SHP77 (cell line): ENCODE measurements around the gene KLHL6.
"Not testable (repeated sequence)": the region's sequence is repeated elsewhere in the genome, so short reads cannot be mapped to it uniquely, and the experiment has no call there.

Source experiments
- DNase-seq, 2 experiments: peaks; one replicate each; lab custom pipeline; 2025; lab: John Stamatoyannopoulos, UW

Gene KLHL6

DNA sequence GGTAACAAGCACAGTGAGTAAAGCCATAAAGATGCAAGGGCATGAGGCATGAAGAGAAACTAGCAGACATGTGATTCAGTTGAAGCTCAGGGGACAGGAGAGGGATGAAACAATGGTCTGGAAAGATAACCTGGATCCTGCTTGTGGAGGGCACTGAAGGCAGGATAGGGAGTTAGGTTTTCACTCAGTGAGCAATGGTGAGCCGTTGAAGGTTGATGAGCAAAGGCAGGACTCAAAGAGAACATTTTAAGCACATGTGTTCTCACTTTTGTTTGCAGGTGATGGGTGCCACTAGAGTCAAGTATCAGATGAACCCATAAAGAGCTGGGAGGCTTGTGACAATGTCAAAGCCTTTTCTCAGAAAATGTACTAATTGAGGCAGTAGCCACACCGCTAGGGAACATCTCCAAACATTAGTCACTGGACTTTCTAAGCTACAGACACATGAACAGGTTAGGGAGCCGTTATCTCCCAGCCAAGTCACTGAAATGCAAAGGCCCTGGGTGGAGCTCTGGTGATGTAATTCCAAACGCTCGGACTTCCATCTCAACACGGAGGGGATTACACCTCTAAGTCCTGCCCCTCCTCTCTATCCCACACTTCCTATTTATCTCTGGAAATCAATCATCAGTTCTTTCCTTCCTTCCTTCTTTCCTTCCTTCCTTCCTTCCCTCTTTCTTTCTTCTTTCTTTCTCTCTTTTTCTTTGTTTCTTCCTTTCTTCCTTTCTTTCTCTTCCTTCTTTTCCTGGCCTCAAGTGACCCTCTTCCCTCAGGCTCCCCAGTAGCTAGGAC is 22.7 kb downstream of the KLHL6 start:
- no peak for DNase-seq

- no peak for DNase-seq
Measured at GRCh38 chr3:183529717-183530116, 25.8 kb downstream of the KLHL6 start.

- DNase-seq, result no peak
Measured at GRCh38 chr3:183529185-183529584, 26.3 kb downstream of the KLHL6 start.

DNA sequence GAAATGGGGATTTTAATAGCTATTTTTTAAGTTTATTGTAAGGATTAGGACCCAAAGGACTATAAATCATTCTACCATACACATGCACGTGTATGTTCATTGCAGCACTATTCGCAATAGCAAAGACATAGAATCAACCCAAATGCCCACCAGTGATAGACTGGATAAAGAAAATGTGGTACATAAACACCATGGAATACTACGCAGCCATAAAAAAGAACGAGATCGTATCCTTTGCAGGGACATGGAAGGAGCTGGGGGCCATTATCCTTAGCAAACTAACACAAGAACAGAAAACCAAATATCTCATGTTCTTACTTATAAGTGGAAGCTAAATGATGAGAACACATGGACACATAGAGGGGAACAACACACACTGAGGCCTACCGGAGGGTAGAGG is 26.7 kb downstream of the KLHL6 start:
- not testable (repeated sequence) for DNase-seq

DNA sequence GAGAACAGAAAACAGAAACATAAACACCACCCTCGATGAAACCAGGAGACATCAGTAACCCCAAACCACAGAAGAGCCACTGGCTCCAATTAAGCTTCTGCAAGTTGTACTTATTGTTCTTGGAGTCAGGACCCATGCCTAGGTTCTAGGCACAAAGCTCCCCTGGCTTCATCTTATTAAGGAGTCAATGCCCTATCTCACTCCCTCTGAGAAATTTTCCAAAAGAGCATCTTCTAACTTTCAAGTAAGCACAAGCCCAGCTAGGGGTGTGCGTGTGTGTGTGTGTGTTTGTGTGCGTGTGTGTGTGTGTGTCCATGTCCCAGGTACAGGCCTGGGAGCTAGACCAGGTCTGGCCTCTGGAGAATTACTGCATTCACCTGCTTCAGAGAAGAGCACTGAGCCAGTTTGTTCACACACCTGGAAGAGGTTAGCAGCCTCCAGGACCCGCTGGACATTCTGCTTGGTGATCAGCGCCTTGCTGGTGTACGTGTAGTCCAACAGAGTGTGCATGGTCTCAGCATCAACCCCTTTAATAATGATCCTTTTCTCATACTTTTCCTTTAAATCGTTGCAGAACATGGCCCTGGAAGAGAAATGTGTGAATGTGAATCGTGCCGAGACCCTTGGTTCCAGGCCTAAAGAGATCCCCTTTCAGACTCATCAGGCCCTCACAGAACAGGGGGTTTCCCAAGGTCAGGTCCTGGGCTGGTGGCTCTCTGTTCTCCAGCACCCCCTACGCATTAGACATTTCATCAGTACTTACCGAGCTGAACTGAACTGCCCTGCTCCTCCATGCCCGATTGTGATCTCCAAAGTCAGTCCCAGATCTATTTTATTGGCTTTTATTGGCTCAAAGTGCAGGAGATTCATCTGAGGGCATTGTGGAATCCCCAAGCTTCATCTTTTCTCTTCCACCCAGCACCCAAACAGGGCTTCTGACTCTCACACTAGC is 27.8 kb downstream of the KLHL6 start:
- no peak for DNase-seq

- no peak for DNase-seq
Measured at GRCh38 chr3:183526838-183527427, 28.6 kb downstream of the KLHL6 start.

DNA sequence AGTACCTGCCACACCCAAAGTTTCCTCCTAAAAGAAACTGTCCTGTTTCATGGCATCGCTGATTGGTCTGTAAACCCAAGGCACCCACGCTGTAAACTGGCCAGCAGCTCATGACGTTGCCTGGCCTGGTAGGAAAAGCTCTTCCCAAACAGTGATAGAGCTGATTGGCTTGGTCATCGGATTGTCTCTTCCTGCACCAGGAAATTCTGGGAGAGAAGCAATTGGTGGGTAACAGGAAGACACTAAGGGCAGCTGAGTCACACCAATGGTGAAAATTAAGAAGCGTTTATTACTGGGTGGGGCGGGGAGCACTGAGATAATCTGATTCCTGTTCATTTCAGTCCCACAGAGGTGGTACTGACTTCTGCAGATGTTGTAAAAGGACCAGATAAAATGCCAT is 31.0 kb downstream of the KLHL6 start:
- no peak for DNase-seq

DNA sequence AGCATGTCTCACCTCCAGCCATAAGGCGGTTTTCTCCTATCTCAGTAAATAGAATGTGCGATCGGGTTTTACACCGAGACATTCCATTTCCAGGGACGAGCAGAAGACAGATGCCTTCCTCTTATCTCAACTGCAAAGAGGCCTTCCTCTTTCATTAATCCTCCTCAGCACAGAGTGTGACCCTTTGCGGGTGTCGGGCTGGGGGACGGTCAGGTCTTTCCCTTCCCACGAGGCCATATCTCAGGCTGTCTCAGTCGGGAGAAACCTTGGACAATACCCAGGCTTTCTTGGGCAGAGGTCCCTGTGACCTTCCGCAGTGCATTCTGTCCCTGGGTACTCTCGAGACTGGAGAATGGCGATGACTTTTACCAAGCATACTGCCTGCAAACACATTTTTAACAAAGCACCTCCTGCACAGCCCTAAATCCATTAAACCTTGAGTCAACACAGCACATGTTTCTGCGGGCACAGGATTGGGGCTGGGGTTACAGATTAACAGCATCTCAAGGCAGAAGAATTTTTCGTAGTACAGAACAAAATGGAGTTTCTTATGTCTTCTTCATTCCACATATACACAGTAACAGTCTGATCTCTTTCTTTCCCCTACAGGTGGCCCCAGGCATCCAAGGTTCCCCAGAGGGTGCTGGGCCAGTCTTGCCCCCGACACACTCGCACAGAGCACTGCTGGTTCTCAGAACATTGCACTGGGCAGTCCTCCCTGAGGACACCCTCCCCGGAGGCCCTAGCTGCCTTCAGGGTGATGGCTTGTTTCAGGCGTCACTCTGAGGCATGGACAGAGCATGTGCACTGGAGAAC is 34.6 kb downstream of the KLHL6 start:
- DNase-seq, result not testable (repeated sequence)

DNA sequence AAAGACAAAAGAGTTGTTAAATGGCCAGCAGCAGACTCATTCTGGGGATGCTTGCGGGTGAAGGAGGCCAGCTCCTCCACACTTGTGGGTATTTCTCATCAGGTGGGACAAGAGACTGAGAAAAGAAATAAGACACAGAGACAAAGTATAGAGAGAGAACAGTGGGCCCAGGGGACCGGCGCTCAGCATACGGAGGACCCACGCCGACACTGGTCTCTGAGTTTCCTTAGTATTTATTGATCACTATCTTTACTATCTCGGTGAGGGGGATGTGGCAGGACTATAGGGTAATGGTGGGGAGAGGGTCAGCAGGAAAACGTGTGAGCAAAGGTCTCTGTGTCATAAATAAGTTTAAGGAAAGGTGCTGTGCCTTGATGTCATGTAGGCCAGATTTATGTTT is 35.2 kb downstream of the KLHL6 start:
- not testable (repeated sequence) for DNase-seq

- no peak for DNase-seq
Measured at GRCh38 chr3:183519891-183520290, 35.6 kb downstream of the KLHL6 start.

GRCh38 chr3:183518491-183519251 is 36.8 kb downstream of the KLHL6 start:
- DNase-seq, result no peak

GRCh38 chr3:183517607-183518006 is 37.9 kb downstream of the KLHL6 start:
- DNase-seq, result no peak

GRCh38 chr3:183515968-183516851 is 39.3 kb downstream of the KLHL6 start:
- no peak for DNase-seq

- no peak for DNase-seq
Measured at GRCh38 chr3:183514021-183514420, 41.5 kb downstream of the KLHL6 start.

DNA sequence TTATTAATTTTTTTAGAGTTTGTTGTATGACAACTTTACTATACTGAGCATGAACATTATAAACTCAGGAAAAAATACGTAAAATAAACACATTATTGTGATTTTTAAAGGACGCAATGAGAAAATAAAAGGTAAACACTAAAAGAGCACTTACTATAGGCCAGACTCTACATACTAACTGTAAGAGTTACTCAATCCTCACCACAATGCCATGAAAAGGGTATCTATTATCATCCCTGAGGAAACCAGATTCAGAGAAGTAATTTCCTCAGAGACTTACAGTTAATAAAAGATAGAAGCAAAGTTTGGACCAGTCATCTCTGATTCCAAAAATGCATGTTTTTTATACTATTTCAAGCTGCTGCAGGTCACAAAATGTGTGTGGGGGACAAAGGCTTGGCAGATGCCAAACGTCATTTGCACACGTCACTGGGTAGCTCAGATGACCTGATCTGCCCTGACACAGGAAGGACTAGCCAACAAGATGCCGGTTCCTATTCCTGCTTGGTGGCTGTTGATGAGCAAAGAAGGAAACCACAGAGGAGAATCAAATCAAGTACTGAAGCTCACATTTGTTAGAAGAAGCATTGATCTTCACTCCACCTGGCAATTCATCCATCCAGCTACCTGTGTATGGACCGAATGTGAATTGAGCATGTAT is 42.3 kb downstream of the KLHL6 start:
- DNase-seq, result no peak

GRCh38 chr3:183511286-183512131 is 44.0 kb downstream of the KLHL6 start:
- not testable (repeated sequence) for DNase-seq

DNA sequence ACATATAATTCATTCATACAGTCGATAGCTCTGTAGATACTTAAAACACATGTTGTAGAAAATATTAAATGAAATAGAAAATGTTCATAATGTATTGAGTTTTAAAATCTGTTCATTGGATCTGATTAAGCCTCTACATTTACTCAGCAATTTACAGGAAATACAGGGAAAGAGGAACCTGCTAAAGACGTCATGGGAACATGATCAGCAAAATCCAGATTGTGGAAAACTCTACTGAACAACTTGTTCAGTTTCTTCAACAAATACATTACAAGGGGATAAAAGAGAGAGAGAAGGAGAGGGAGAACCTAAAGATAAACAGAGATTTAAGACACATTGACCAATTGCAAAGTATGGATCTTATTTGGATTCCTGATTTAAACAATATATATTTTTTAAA is 46.7 kb downstream of the KLHL6 start:
- DNase-seq, result no peak

GRCh38 chr3:183507551-183507950 is 48.0 kb downstream of the KLHL6 start:
- no peak for DNase-seq
